ENCODE data around the gene MTUS2. TPM values are rescaled to one million over a fixed set of nuclear protein-coding genes. Genes with fewer than 3 reads are reported as not detected.
"Not testable (repeated sequence)": the region's sequence is repeated elsewhere in the genome, so short reads cannot be mapped to it uniquely, and the experiment has no call there.

MTUS2 gene
- total RNA-seq, 1 donor from 2014 or later: 0.67 TPM

DNA sequence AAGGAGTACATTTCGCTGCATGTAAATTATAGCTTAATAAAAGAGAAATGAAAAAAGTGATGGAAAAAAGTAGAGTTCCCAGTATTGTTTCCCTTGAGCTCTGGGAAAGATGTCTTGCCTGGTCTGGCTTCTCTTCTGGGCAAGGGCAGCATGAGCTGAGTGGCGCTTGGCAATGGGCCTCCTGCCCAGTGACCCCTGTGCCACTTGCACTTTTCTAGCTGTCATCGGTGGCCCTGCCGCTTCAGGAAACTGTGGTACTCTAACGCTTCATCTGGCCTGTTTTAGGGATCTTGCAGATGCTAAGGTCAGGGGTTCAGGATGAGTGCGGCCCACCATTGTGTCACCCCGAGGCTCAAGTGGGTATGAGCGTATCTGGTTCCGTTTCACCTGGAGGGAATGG is 161.4 kb downstream of the MTUS2 start:
- TF ChIP-seq EZH2phosphoT487 (IDR thresholded peaks at IDR 0.05): no peak
- no peak for TF ChIP-seq EZH2 (IDR thresholded peaks at IDR 0.05)
- TF ChIP-seq, protein P1, sequence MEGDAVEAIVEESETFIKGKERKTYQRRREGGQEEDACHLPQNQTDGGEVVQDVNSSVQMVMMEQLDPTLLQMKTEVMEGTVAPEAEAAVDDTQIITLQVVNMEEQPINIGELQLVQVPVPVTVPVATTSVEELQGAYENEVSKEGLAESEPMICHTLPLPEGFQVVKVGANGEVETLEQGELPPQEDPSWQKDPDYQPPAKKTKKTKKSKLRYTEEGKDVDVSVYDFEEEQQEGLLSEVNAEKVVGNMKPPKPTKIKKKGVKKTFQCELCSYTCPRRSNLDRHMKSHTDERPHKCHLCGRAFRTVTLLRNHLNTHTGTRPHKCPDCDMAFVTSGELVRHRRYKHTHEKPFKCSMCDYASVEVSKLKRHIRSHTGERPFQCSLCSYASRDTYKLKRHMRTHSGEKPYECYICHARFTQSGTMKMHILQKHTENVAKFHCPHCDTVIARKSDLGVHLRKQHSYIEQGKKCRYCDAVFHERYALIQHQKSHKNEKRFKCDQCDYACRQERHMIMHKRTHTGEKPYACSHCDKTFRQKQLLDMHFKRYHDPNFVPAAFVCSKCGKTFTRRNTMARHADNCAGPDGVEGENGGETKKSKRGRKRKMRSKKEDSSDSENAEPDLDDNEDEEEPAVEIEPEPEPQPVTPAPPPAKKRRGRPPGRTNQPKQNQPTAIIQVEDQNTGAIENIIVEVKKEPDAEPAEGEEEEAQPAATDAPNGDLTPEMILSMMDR (IDR thresholded peaks at IDR 0.05): no peak
- no peaks in the 10 kb centered on the region for H3K27me3 ChIP-seq
- H4K20me1 ChIP-seq (ENCODE audit: low read depth): no peaks in the 10 kb centered on the region
- H2AFZ ChIP-seq (replicated peaks): no peak overlapping the region
- no peak overlapping the region for H3K4me3 ChIP-seq
- Mint-ChIP-seq H3K36me3 (no peaks in the 10 kb centered on the region), H3K27ac (no peak overlapping the region), H3K4me3 (no peak overlapping the region), H3K9me3 (no peaks in the 10 kb centered on the region), H3K4me1 (peaks cover 3% of the 10 kb centered on the region), H3K27me3 (ENCODE audit: insufficient read depth, low read depth) (no peaks in the 10 kb centered on the region)
- no peaks in the 10 kb centered on the region for H3K79me2 ChIP-seq (ENCODE audit: low read depth)
- H3F3A ChIP-seq (ENCODE audit: low read depth): no peaks in the 10 kb centered on the region
- H3K27ac ChIP-seq: no peak overlapping the region
- DNase-seq (ENCODE audit: low spot score): no peak
- H3K9me3 ChIP-seq (ENCODE audit: low read depth): no peaks in the 10 kb centered on the region
- H3K4me2 ChIP-seq: no peak overlapping the region
- no peaks in the 10 kb centered on the region for H3K4me1 ChIP-seq
- H3K36me3 ChIP-seq: no peaks in the 10 kb centered on the region
- H3K9ac ChIP-seq: no peak overlapping the region

DNA sequence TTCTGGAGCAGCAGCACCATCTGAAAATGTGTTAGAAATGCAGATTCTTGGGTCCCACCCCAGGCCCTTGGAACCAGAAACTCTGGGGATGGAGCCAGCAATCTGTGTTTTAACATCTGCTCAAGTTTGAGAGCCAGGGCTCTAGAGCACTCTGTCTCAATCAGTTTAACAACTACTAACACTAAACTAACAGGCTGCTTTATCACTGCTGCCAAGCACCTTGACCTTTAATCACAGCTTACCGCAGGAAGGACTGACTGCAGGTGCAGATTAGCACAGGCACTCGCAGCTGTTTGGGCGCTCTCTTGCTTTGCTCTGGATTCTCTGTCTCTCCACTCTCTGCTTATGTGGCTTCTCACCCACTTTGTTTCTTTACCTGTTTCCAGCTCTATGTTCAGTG is 163.5 kb downstream of the MTUS2 start:
- peaks cover 2% of the 10 kb centered on the region for H3K27me3 Mint-ChIP-seq (ENCODE audit: insufficient read depth, low read depth)
- H3K4me1 Mint-ChIP-seq: peaks cover 3% of the 10 kb centered on the region
- Histone ChIP-seq H3K36me3 (no peaks in the 10 kb centered on the region), H3K27me3 (no peaks in the 10 kb centered on the region), H3K4me1 (peaks cover 6% of the 10 kb centered on the region), H3K9ac (no peak overlapping the region), H3K79me2 (ENCODE audit: low read depth) (no peaks in the 10 kb centered on the region), H3F3A (ENCODE audit: low read depth) (no peaks in the 10 kb centered on the region), H3K27ac (no peak overlapping the region), H3K9me3 (ENCODE audit: low read depth) (no peaks in the 10 kb centered on the region), H2AFZ (replicated peaks) (no peak overlapping the region), H3K4me2 (no peak overlapping the region), H4K20me1 (ENCODE audit: low read depth) (no peaks in the 10 kb centered on the region), H3K4me3 (no peak overlapping the region)
- TF ChIP-seq, protein P1 (IDR thresholded peaks at IDR 0.05): no peak
- no peak for TF ChIP-seq EZH2 (IDR thresholded peaks at IDR 0.05)
- TF ChIP-seq EZH2phosphoT487 (IDR thresholded peaks at IDR 0.05): no peak
- H3K4me3 Mint-ChIP-seq: no peak overlapping the region
- H3K27ac Mint-ChIP-seq: no peak overlapping the region
- no peaks in the 10 kb centered on the region for H3K36me3 Mint-ChIP-seq
- no peaks in the 10 kb centered on the region for H3K9me3 Mint-ChIP-seq
- DNase-seq (ENCODE audit: low spot score): no peak

DNA sequence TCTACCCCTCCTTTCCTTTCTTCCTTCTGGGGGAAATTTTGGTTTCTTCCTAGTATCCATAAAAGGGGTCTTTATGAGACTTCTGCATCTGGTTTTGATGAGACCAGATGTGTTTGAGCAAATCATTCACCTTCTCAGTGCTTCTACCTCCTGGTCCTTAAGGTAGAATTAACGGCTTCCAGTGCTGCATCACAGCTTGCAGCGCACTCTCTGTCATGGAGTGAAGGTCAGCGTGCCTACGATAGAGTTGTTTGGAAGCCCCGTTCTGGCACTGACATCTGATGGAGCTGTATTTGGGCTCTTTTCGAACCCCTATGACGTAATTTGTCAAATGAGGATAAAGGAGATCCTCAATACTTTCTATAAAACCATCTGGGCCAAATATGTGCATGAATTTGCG is 164.2 kb downstream of the MTUS2 start:
- H3K4me3 Mint-ChIP-seq: no peak overlapping the region
- H3K4me1 ChIP-seq: peaks cover 6% of the 10 kb centered on the region
- peaks cover 2% of the 10 kb centered on the region for H3K27me3 Mint-ChIP-seq (ENCODE audit: insufficient read depth, low read depth)
- H3K36me3 Mint-ChIP-seq: no peaks in the 10 kb centered on the region
- no peak overlapping the region for H2AFZ ChIP-seq (replicated peaks)
- no peak overlapping the region for H3K4me3 ChIP-seq
- no peak overlapping the region for H3K9ac ChIP-seq
- H3K4me1 Mint-ChIP-seq: peaks cover 3% of the 10 kb centered on the region
- no peak overlapping the region for H3K27ac ChIP-seq
- H3K79me2 ChIP-seq (ENCODE audit: low read depth): no peaks in the 10 kb centered on the region
- H3K27me3 ChIP-seq: no peaks in the 10 kb centered on the region
- no peaks in the 10 kb centered on the region for H4K20me1 ChIP-seq (ENCODE audit: low read depth)
- no peaks in the 10 kb centered on the region for H3K9me3 Mint-ChIP-seq
- no peak for DNase-seq (ENCODE audit: low spot score)
- H3K36me3 ChIP-seq: no peaks in the 10 kb centered on the region
- TF ChIP-seq, protein P1 (IDR thresholded peaks at IDR 0.05): no peak
- no peak overlapping the region for H3K27ac Mint-ChIP-seq
- H3K9me3 ChIP-seq (ENCODE audit: low read depth): no peaks in the 10 kb centered on the region
- H3K4me2 ChIP-seq: no peak overlapping the region
- no peaks in the 10 kb centered on the region for H3F3A ChIP-seq (ENCODE audit: low read depth)

DNA sequence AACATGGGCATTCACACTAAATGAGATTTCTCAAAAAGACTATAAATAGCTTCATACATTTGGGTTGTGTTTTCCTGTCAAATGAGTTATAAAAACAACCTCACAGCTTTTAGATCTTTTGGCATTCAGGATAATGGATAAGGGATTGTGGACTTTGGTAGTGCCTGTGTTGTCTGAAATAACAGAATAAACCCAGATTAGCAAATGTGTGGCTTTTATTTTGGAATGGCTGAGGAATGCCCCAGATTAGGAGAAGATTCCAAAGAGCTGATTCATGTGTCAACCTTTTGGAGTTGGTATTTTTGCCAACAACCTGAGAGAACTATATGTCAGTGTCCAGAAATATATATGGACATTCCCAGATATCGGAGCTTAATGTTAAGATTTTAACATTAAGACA is 164.7 kb downstream of the MTUS2 start:
- Mint-ChIP-seq H3K4me3 (no peak overlapping the region), H3K4me1 (peaks cover 3% of the 10 kb centered on the region), H3K27ac (no peak overlapping the region), H3K27me3 (ENCODE audit: insufficient read depth, low read depth) (peaks cover 2% of the 10 kb centered on the region), H3K9me3 (peaks cover under 1% of the 10 kb centered on the region), H3K36me3 (no peaks in the 10 kb centered on the region)
- H3K79me2 ChIP-seq (ENCODE audit: low read depth): no peaks in the 10 kb centered on the region
- no peaks in the 10 kb centered on the region for H3F3A ChIP-seq (ENCODE audit: low read depth)
- DNase-seq (ENCODE audit: low spot score): no peak
- H4K20me1 ChIP-seq (ENCODE audit: low read depth): no peaks in the 10 kb centered on the region
- TF ChIP-seq EZH2 (IDR thresholded peaks at IDR 0.05): no peak
- H2AFZ ChIP-seq (replicated peaks): no peak overlapping the region
- peaks cover 6% of the 10 kb centered on the region for H3K4me1 ChIP-seq
- H3K27me3 ChIP-seq: no peaks in the 10 kb centered on the region
- no peaks in the 10 kb centered on the region for H3K36me3 ChIP-seq
- no peak overlapping the region for H3K27ac ChIP-seq
- no peak overlapping the region for H3K9ac ChIP-seq
- no peaks in the 10 kb centered on the region for H3K9me3 ChIP-seq (ENCODE audit: low read depth)
- no peak overlapping the region for H3K4me3 ChIP-seq
- no peak overlapping the region for H3K4me2 ChIP-seq

DNA sequence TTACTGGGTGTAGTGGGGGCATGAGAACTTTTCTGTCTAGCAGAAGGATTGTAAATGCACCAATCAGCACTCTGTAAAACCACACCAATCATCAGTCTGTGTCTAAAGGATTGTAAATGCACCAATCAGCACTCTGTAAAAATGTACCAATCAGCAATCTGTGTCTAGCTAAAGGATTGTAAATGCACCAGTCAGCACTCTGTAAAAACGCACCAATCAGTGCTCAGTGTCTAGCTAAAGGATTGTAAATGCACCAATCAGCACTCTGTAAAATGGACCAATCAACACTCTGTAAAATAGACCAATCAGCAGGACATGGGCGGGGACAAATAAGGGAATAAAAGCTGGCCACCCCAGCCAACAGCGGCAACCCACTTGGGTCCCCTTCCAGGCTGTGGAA is 170.2 kb downstream of the MTUS2 start:
- H3K27ac Mint-ChIP-seq, H3K4me3 Mint-ChIP-seq: not testable (repeated sequence)

More for the DNA sequence above, 170.2 kb downstream of the MTUS2 start:
- not testable (repeated sequence) for H3K36me3 ChIP-seq; H3K4me2 ChIP-seq; H4K20me1 ChIP-seq (ENCODE audit: low read depth); H3K79me2 ChIP-seq (ENCODE audit: low read depth); H3K27me3 ChIP-seq; H3K27ac ChIP-seq; H3K4me1 Mint-ChIP-seq; H2AFZ ChIP-seq (replicated peaks); H3K9ac ChIP-seq; H3K27me3 Mint-ChIP-seq (ENCODE audit: insufficient read depth, low read depth); H3K4me1 ChIP-seq; DNase-seq (ENCODE audit: low spot score); H3K9me3 Mint-ChIP-seq; H3K4me3 ChIP-seq; H3F3A ChIP-seq (ENCODE audit: low read depth); H3K36me3 Mint-ChIP-seq; H3K9me3 ChIP-seq (ENCODE audit: low read depth)

All from neural progenitor cell (in vitro differentiated cells).